ENCODE data around the gene LBR. TPM values are rescaled to one million over a fixed set of nuclear protein-coding genes. Genes with fewer than 3 reads are reported as not detected.

LBR gene
- total and polyA plus RNA-seq, 3 donors from 2014 or later = 31.7 to 40.3 (median 39.9) TPM

DNA sequence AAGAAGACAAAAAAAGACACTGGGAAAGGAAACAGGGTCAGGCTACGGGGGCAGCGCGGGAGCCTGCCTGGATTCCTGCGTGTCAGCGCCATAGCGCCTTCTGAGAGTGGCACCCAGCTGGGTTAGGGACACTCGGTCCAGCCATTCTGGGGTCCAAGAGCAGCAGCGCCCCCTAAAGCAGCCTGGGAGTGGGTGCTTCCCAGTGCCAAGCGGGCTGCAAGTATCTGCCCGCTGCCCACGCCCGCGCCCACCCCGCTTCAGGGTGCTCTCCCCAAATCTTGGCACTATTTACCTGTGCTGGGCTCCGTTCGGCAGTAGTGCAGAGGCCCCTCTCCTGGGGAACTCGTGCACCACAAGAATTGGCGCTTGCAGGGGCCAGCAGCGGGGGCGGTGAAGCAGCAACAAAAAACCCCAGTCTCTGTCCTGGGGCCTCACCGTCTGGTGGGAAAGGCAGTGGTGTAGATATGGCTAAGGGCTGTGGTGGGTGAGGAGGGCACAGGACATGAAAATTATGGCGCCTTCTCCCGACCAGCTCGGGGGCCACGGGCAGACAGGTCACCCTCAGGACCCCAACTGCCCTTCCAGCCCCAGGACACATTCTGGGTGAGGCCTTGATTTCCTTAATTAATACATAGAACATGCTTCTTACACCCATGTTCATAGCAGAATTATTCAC is 24.1 kb upstream of the LBR start:
- 82 to 90% methylated on average over 22 to 25 of the region's 25 CpGs for WGBS, 2 donors
- TF ChIP-seq POLR2A (IDR thresholded peaks at IDR 0.05) = no peak
- TF ChIP-seq, protein P1, sequence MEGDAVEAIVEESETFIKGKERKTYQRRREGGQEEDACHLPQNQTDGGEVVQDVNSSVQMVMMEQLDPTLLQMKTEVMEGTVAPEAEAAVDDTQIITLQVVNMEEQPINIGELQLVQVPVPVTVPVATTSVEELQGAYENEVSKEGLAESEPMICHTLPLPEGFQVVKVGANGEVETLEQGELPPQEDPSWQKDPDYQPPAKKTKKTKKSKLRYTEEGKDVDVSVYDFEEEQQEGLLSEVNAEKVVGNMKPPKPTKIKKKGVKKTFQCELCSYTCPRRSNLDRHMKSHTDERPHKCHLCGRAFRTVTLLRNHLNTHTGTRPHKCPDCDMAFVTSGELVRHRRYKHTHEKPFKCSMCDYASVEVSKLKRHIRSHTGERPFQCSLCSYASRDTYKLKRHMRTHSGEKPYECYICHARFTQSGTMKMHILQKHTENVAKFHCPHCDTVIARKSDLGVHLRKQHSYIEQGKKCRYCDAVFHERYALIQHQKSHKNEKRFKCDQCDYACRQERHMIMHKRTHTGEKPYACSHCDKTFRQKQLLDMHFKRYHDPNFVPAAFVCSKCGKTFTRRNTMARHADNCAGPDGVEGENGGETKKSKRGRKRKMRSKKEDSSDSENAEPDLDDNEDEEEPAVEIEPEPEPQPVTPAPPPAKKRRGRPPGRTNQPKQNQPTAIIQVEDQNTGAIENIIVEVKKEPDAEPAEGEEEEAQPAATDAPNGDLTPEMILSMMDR (IDR thresholded peaks at IDR 0.05) = no peak
- no peaks in the 10 kb centered on the region for H3K9me3 ChIP-seq
- peaks cover 16% of the 10 kb centered on the region for H3K4me1 ChIP-seq
- H3K36me3 ChIP-seq (ENCODE audit: low read depth, missing control alignments) = no peaks in the 10 kb centered on the region
- intact Hi-C loops (cut with DNase I; ENCODE audit: low total_unique reads) = no loop called here
- H3K4me3 ChIP-seq = no peak overlapping the region
- no peak for DNase-seq
- no peak overlapping the region for H3K27ac ChIP-seq
- H3K27me3 ChIP-seq = no peaks in the 10 kb centered on the region

DNA sequence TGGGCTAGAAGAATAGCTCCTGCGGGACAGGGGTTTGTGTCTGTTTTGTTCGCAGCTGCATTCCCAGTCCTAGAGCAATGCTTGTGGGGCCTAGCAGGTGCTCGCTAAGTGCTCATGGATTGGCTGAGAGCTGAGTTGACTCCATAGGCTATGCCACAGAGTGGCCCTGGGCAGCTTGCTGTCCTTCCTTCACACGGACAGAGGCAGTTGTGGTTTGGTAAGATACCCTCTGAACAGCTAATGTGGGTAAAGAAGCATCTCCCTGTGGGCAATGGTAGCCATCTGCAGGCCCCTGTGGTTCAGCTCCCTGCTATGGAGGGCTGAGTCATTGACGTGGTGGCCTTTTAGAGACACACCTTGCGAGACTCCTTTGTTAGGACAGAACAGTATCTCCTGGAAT is 23.5 kb upstream of the LBR start:
- Histone ChIP-seq H3K27ac (no peak overlapping the region), H3K36me3 (ENCODE audit: low read depth, missing control alignments) (no peaks in the 10 kb centered on the region), H3K9me3 (no peaks in the 10 kb centered on the region), H3K27me3 (no peaks in the 10 kb centered on the region), H3K4me1 (peaks cover 22% of the 10 kb centered on the region), H3K4me3 (no peak overlapping the region)
- intact Hi-C loops (cut with DNase I; ENCODE audit: low total_unique reads) = no loop called here
- no peak for TF ChIP-seq POLR2A (IDR thresholded peaks at IDR 0.05)
- TF ChIP-seq, protein P1 (IDR thresholded peaks at IDR 0.05) = no peak
- WGBS, 2 donors = 90 to 91% methylated on average over 5 to 6 of the region's 6 CpGs
- no peak for DNase-seq

DNA sequence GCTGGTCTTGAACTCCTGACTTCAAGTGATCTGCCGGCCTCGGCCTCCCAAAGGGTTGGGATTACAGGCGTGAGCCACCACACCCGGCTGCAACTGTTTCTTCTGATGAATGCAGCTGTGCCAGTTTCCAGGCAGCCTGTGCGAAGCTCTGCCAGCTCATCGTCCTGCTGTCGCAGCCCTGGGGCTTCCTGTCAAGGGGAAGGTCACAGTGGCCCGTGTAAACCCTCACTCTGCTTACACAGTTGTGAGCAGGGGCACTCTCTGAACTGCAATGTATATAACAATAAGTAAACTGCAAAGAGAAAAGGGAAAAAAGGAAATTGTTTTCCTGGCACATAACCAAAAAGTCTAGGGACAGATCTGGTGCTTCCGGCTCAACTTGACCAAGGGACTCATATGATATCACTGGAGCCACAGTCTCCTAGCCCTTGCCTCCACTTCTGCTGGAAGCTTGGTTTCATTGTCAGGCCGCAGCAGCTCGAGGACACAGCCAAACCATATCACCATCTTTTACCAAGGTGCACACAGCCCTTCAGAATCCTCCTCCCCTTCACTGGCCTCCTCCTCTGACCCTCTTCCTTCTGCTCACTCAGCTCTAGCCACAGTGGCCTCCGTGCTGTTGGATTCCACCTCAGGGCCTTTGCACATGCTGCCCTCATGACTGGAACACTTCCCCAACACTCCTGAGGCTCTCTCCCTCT is 22.8 kb upstream of the LBR start:
- Histone ChIP-seq H3K27ac (no peak overlapping the region), H3K4me1 (peaks cover 29% of the 10 kb centered on the region), H3K9me3 (no peaks in the 10 kb centered on the region), H3K27me3 (no peaks in the 10 kb centered on the region), H3K36me3 (ENCODE audit: low read depth, missing control alignments) (no peaks in the 10 kb centered on the region), H3K4me3 (no peak overlapping the region)
- intact Hi-C loops (cut with DNase I; ENCODE audit: low total_unique reads) = no loop called here
- WGBS, 2 donors = 67 to 82% methylated on average over 12 of the region's 12 CpGs
- TF ChIP-seq, protein P1 (IDR thresholded peaks at IDR 0.05) = no peak
- TF ChIP-seq POLR2A (IDR thresholded peaks at IDR 0.05) = no peak
- no peak for DNase-seq

DNA sequence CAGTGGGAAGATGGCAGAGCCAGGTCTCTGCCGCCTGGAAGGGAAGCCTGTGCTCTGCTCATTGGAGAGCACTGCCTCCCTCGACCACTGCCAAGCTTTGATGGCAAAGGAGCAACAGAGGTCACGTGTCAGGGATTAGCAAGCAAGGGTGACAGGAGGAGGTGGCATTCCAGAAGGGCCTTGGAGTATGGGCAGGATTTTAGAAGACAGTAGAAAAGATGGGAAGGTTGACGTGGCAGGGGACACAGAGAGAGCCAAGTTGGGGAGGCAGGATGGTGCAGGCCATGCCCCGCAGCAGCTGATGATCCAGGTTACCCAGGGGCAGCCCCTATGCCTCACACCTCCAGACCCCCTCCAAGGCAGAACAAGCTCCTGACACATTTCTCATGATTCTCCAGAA is 21.9 kb upstream of the LBR start:
- intact Hi-C loops (cut with DNase I; ENCODE audit: low total_unique reads) = no loop called here
- 88 to 90% methylated on average over 5 of the region's 5 CpGs for WGBS, 2 donors
- H3K27me3 ChIP-seq = no peaks in the 10 kb centered on the region
- H3K36me3 ChIP-seq (ENCODE audit: low read depth, missing control alignments) = no peaks in the 10 kb centered on the region
- H3K27ac ChIP-seq = no peak overlapping the region
- peaks cover 36% of the 10 kb centered on the region for H3K4me1 ChIP-seq
- no peaks in the 10 kb centered on the region for H3K9me3 ChIP-seq
- TF ChIP-seq, protein P1 (IDR thresholded peaks at IDR 0.05) = no peak
- no peak for TF ChIP-seq POLR2A (IDR thresholded peaks at IDR 0.05)
- H3K4me3 ChIP-seq = no peak overlapping the region
- no peak for DNase-seq
